HepG2 (cell line): ENCODE measurements around the gene ARHGAP29. TPM values are rescaled to one million over a fixed set of nuclear protein-coding genes. Genes with fewer than 3 reads are reported as not detected.
A peak's percentile ranks its signal among the peaks of the same experiment; 100 is the strongest.

Experiments
- CENPBD1 ChIP-seq: sonication (generic); formaldehyde crosslinking; IDR thresholded peaks from 2 replicates; pipeline ENCODE4 v1.8.0; 2022; ENCODE audit warnings: missing genetic modification reagents, low read depth, mild to moderate bottlenecking, borderline replicate concordance
- CHD4 ChIP-seq: fragments of 200-600 bp; sonication (generic); IDR thresholded peaks from 2 replicates; pipeline ENCODE4 v1.7.0; 2017; ENCODE audit warnings: mild to moderate bottlenecking, low read length, borderline replicate concordance
- ESRRA ChIP-seq: sonication (generic); formaldehyde crosslinking; IDR thresholded peaks from 2 replicates; pipeline ENCODE4 v1.5.1; 2020; ENCODE audit warnings: mild to moderate bottlenecking, low read depth, missing genetic modification reagents
- GATAD1 ChIP-seq: IDR thresholded peaks from 2 replicates; pipeline ENCODE4 v1.6.1; 2016; ENCODE audit warnings: missing genetic modification reagents, missing compliant biosample characterization
- GTF3A ChIP-seq: sonication (generic); formaldehyde crosslinking; conservative IDR thresholded peaks from 2 replicates; pipeline ENCODE4 v1.4.0; 2020; ENCODE audit warnings: mild to moderate bottlenecking, missing genetic modification reagents
- MXD3 ChIP-seq: IDR thresholded peaks from 2 replicates; pipeline ENCODE4 v1.6.1; 2016; ENCODE audit warnings: mild to moderate bottlenecking, missing biosample characterization, missing genetic modification reagents
- POLR2AphosphoS2 ChIP-seq: IDR thresholded peaks from 2 replicates; pipeline ENCODE4 v1.6.1; 2011; ENCODE audit warnings: low read depth, low read length, improper control_type of control experiment
- SETDB1 ChIP-seq: sonication (generic); formaldehyde crosslinking; IDR thresholded peaks from 2 replicates; pipeline ENCODE4 v1.5.1; 2020; ENCODE audit warnings: missing genetic modification reagents, mild to moderate bottlenecking, borderline replicate concordance
- YEATS2 ChIP-seq: sonication (generic); formaldehyde crosslinking; IDR thresholded peaks from 2 replicates; pipeline ENCODE4 v1.4.0; 2020; ENCODE audit warnings: missing genetic modification reagents, borderline replicate concordance
- YEATS4 ChIP-seq: sonication (generic); formaldehyde crosslinking; IDR thresholded peaks from 2 replicates; pipeline ENCODE4 v1.4.0; 2020; ENCODE audit warnings: missing genetic modification reagents, borderline replicate concordance
- ZBTB46 ChIP-seq: sonication (generic); formaldehyde crosslinking; IDR thresholded peaks from 2 replicates; pipeline ENCODE4 v1.4.0; 2020; ENCODE audit warnings: mild to moderate bottlenecking, missing genetic modification reagents, borderline replicate concordance
- ZKSCAN8 ChIP-seq: IDR thresholded peaks from 2 replicates; pipeline ENCODE4 v1.6.1; 2016; ENCODE audit warnings: borderline replicate concordance, missing genetic modification reagents, missing compliant biosample characterization
- ZNF788 ChIP-seq: sonication (generic); formaldehyde crosslinking; IDR thresholded peaks from 2 replicates; pipeline ENCODE4 v1.5.0; 2020; ENCODE audit warnings: mild to moderate bottlenecking, missing genetic modification reagents, borderline replicate concordance
- polyA plus RNA-seq, 8 experiments: library from polyadenylated mRNA; depleted of rRNA in 3 of 8; stranded (reverse) in 7 of 8; unstranded in 1 of 8; fragments of >200 nt; fragmentation: Illumina TruSeq in 4 of 8; extraction: Trizol in 4 of 8; gene quantifications; 2 replicates each; pipeline versions ENCODE4 v1.2.1 to v1.2.3, GENCODE V29; 2011 to 2016; ENCODE audit warnings: low read depth in 4 of 8, missing spikeins in 1 of 8, mixed read lengths in 1 of 8; ENCODE audit not compliant: insufficient read depth in 1 of 8
- total RNA-seq, 5 experiments: library from RNA; depleted of rRNA; stranded (reverse); fragments of >200 nt; fragmentation: Illumina TruSeq; extraction: Trizol; gene quantifications; 2 replicates each; pipeline ENCODE4 v1.2.3, GENCODE V29; 2016; ENCODE audit warnings: low read depth in 1 of 5
- TF ChIP-seq, protein P1 (sequence below): IDR thresholded peaks from 2 replicates; pipeline ENCODE4 v1.4.0; 2020; ENCODE audit warnings: mild to moderate bottlenecking, missing genetic modification reagents
- TF ChIP-seq, protein P2 (sequence below): IDR thresholded peaks from 2 replicates; pipeline ENCODE4 v1.6.1; 2016; ENCODE audit warnings: low read depth, control low read depth
- TF ChIP-seq, protein P3 (sequence below): sonication (generic); formaldehyde crosslinking; IDR thresholded peaks from 2 replicates; pipeline ENCODE4 v1.5.1; 2020; ENCODE audit warnings: missing genetic modification reagents, mild to moderate bottlenecking, borderline replicate concordance
- TF ChIP-seq, protein P4 (sequence below): IDR thresholded peaks from 2 replicates; pipeline ENCODE4 v1.6.1; 2016; ENCODE audit warnings: mild to moderate bottlenecking

Gene ARHGAP29
- total and polyA plus RNA-seq, 2 of the 13 experiments (the other 11 are each of a cell fraction or from before 2014, with no cell fraction given), result 12.8 to 18.3 TPM

DNA sequence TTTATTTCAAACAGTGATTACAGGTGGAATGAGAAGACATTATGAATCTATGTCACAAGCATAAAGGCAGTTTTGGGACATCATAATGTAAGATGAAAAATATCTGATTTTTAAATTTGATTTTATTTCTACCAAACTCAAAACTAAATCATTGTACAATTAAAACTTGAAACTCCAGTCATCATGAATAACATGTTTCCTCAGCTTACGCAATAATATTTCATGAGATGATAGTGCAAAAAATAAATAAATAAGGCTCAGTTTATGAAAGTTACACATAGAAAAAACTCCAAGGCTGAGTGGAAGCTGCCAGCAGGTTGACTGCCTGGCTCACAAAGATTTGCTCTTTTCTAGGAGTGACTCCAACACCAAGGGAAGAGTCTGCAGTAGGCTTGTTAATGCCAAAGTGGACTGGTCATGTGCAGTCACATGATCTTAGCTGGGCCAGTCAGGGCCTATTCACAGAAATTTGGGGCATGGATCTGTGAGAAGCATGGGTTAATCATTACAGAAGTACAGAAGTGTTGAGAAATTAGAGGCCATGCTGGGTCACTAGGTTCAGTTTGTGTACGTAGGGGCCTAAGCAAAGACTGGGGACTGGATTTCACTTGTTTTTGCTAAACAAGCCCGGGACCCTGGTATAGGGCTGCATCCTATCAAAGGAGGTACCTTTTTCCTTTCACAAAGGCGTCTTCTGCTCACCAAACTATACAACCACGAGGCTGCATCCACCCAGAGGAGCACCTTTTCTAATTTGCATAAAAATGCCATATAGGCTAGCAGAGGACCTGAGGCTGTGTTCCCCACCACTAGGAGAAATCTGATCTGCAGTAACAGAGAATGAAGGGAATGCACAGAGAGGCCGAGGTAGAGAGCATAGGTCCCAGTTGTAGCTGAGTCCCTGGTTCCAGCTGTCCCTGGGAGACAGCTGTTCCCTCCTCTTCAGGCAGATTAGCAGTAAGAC, 111.6 kb downstream of the ARHGAP29 start (continued):
- TF ChIP-seq, protein P1, sequence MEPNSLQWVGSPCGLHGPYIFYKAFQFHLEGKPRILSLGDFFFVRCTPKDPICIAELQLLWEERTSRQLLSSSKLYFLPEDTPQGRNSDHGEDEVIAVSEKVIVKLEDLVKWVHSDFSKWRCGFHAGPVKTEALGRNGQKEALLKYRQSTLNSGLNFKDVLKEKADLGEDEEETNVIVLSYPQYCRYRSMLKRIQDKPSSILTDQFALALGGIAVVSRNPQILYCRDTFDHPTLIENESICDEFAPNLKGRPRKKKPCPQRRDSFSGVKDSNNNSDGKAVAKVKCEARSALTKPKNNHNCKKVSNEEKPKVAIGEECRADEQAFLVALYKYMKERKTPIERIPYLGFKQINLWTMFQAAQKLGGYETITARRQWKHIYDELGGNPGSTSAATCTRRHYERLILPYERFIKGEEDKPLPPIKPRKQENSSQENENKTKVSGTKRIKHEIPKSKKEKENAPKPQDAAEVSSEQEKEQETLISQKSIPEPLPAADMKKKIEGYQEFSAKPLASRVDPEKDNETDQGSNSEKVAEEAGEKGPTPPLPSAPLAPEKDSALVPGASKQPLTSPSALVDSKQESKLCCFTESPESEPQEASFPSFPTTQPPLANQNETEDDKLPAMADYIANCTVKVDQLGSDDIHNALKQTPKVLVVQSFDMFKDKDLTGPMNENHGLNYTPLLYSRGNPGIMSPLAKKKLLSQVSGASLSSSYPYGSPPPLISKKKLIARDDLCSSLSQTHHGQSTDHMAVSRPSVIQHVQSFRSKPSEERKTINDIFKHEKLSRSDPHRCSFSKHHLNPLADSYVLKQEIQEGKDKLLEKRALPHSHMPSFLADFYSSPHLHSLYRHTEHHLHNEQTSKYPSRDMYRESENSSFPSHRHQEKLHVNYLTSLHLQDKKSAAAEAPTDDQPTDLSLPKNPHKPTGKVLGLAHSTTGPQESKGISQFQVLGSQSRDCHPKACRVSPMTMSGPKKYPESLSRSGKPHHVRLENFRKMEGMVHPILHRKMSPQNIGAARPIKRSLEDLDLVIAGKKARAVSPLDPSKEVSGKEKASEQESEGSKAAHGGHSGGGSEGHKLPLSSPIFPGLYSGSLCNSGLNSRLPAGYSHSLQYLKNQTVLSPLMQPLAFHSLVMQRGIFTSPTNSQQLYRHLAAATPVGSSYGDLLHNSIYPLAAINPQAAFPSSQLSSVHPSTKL (CRISPR knock-in tag), result peak; percentile 92
- no peak for TF ChIP-seq SETDB1 (CRISPR knock-in tag)
- no peak for TF ChIP-seq ZBTB46
- no peak for TF ChIP-seq POLR2AphosphoS2
- no peak for TF ChIP-seq ZNF788 (CRISPR knock-in tag)
- 0 out of 2 replicates have a peak, but pooled peaks have one; percentile 20 for TF ChIP-seq ESRRA (CRISPR knock-in tag)
- TF ChIP-seq YEATS2 (CRISPR knock-in tag), result no peak; the same call in 1 of the 2 replicates
- no peak; the same call in 1 of the 2 replicates for TF ChIP-seq GATAD1 (CRISPR knock-in tag)
- no peak for TF ChIP-seq ZKSCAN8
- TF ChIP-seq, protein P2, sequence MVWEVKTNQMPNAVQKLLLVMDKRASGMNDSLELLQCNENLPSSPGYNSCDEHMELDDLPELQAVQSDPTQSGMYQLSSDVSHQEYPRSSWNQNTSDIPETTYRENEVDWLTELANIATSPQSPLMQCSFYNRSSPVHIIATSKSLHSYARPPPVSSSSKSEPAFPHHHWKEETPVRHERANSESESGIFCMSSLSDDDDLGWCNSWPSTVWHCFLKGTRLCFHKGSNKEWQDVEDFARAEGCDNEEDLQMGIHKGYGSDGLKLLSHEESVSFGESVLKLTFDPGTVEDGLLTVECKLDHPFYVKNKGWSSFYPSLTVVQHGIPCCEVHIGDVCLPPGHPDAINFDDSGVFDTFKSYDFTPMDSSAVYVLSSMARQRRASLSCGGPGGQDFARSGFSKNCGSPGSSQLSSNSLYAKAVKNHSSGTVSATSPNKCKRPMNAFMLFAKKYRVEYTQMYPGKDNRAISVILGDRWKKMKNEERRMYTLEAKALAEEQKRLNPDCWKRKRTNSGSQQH, result no peak
- TF ChIP-seq CENPBD1 (CRISPR knock-in tag), result no peak
- no peak for TF ChIP-seq GTF3A (CRISPR knock-in tag)
- TF ChIP-seq, protein P3, sequence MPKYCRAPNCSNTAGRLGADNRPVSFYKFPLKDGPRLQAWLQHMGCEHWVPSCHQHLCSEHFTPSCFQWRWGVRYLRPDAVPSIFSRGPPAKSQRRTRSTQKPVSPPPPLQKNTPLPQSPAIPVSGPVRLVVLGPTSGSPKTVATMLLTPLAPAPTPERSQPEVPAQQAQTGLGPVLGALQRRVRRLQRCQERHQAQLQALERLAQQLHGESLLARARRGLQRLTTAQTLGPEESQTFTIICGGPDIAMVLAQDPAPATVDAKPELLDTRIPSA (CRISPR knock-in tag), result no peak
- TF ChIP-seq, protein P4, sequence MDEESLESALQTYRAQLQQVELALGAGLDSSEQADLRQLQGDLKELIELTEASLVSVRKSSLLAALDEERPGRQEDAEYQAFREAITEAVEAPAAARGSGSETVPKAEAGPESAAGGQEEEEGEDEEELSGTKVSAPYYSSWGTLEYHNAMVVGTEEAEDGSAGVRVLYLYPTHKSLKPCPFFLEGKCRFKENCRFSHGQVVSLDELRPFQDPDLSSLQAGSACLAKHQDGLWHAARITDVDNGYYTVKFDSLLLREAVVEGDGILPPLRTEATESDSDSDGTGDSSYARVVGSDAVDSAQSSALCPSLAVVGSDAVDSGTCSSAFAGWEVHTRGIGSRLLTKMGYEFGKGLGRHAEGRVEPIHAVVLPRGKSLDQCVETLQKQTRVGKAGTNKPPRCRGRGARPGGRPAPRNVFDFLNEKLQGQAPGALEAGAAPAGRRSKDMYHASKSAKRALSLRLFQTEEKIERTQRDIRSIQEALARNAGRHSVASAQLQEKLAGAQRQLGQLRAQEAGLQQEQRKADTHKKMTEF, result peak; percentile 73
- no peak for TF ChIP-seq MXD3 (CRISPR knock-in tag)
- TF ChIP-seq YEATS4 (CRISPR knock-in tag), result peak; percentile 81
- no peak for TF ChIP-seq CHD4
